K562 (cell line): ENCODE data around the gene MUC5B.

Source experiments
- HDAC6 ChIP-seq: IDR thresholded peaks from 2 replicates; pipeline ENCODE4 v1.6.1; 2012; ENCODE audit warnings: low read depth, mild to moderate bottlenecking, control low read depth, inconsistent platforms, low read length, moderate library complexity
- TF ChIP-seq, protein P1 (sequence below): sonication (generic); formaldehyde crosslinking; IDR thresholded peaks from 2 replicates; pipeline ENCODE4 v1.8.1; 2023; ENCODE audit warnings: mild to moderate bottlenecking, missing genetic modification reagents

DNA sequence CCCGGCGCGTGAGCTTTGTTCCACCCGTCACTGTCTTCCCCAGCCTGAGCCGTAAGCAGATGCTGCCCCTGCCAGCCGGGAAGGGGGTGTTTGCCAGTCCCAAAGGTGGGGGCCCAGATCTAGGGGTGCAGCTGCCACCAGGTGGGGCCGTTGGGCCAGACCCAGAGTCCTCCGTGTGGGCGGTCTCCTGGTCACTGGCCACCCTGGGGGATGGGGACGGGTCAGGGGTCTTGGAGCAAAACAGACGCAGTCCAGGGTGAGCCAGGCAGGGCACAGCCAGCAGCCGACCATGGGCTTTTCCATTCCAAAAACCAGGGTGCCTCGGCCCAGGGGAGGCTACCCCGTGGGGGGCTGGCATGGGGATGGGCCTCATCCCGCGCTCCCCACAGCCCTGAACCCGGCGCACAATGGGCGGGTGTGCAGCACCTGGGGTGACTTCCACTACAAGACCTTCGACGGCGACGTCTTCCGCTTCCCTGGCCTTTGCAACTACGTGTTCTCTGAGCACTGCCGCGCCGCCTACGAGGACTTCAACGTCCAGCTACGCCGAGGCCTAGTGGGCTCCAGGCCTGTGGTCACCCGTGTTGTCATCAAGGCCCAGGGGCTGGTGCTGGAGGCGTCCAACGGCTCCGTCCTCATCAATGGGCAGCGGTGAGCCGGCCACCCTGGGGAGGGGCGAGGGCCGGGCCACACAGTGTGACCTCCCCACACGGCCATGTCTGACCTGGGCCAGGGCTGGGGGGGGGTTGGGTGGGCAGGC lies 3.5 kb downstream of the MUC5B start:
- TF ChIP-seq, protein P1, sequence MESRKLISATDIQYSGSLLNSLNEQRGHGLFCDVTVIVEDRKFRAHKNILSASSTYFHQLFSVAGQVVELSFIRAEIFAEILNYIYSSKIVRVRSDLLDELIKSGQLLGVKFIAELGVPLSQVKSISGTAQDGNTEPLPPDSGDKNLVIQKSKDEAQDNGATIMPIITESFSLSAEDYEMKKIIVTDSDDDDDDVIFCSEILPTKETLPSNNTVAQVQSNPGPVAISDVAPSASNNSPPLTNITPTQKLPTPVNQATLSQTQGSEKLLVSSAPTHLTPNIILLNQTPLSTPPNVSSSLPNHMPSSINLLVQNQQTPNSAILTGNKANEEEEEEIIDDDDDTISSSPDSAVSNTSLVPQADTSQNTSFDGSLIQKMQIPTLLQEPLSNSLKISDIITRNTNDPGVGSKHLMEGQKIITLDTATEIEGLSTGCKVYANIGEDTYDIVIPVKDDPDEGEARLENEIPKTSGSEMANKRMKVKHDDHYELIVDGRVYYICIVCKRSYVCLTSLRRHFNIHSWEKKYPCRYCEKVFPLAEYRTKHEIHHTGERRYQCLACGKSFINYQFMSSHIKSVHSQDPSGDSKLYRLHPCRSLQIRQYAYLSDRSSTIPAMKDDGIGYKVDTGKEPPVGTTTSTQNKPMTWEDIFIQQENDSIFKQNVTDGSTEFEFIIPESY (CRISPR knock-in tag) = no peak
- no peak for TF ChIP-seq HDAC6
